ENCODE data around the gene AP3D1.

DNA sequence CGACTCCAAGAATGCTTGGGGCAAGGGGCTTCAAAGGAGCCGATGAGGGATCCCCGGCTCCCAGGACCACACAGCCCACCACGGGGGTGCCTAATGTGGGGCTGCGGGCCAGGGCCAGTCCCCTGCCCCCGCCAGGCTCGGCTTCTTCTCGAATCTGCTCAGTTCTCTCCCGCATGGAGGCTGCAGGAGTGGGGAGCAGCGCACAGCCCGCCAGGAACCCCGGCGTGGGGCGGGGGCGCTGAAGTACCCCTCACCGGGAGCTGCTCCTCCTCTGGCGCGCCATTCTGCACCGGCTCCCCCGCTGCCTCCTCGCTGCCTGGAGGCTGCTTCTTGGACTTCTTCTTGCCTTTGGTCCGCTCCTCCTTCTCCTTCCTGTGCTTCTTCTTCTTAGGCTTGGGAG lies 39.9 kb downstream of the AP3D1 start:
- TF ChIP-seq CTCF (IDR thresholded peaks at IDR 0.05; ENCODE audit: extremely low read depth in 1 of 2, insufficient read depth in 1 of 2, low read depth in 1 of 2, low read length in 2 of 2) (no peak), POLR2A (IDR thresholded peaks at IDR 0.05; ENCODE audit: low read depth, low read length) (no peak)

Measured in endothelial cell of umbilical vein (primary cell).